SJCRH30 (cell line): ENCODE data around the gene ECE1. TPM values are rescaled to one million over a fixed set of nuclear protein-coding genes. Genes with fewer than 3 reads are reported as not detected.
"Not testable (repeated sequence)": the region's sequence is repeated elsewhere in the genome, so short reads cannot be mapped to it uniquely, and the experiment has no call there.

Source experiments
- DNase-seq, 2 experiments: peaks; one replicate each; pipeline ENCODE4 v3.0.0-alpha.2; 2015 to 2020
- H3K27ac ChIP-seq: fragments of 250-450 bp; sonication (Bioruptor Pico); 2 replicates; pipeline ENCODE4 v1.5.1; 2020; ENCODE audit warnings: mild to moderate bottlenecking, moderate library complexity
- H3K27me3 ChIP-seq: fragments of 250-450 bp; sonication (Bioruptor Pico); 2 replicates; pipeline ENCODE4 v1.5.1; 2020; ENCODE audit warnings: mild to moderate bottlenecking, moderate library complexity
- H3K36me3 ChIP-seq: fragments of 250-450 bp; sonication (Bioruptor Pico); 2 replicates; pipeline ENCODE4 v1.5.1; 2020; ENCODE audit warnings: mild to moderate bottlenecking, moderate library complexity
- H3K4me1 ChIP-seq: fragments of 250-450 bp; sonication (Bioruptor Pico); 2 replicates; pipeline ENCODE4 v1.5.1; 2020; ENCODE audit warnings: mild to moderate bottlenecking, moderate library complexity
- H3K4me3 ChIP-seq: fragments of 250-450 bp; sonication (Bioruptor Pico); 2 replicates; pipeline ENCODE4 v1.5.1; 2020; ENCODE audit warnings: mild to moderate bottlenecking, moderate library complexity
- H3K9me3 ChIP-seq: fragments of 250-450 bp; sonication (Bioruptor Pico); replicated peaks from 2 replicates; pipeline ENCODE4 v1.5.1; 2020; ENCODE audit warnings: mild to moderate bottlenecking, moderate library complexity
- total RNA-seq: library from RNA; depleted of rRNA; stranded (reverse); fragments of >200 nt; shearing (Covaris generic); gene quantifications from 2 replicates; pipeline ENCODE4 v1.2.3, GENCODE V29; 2014

ECE1 gene
- total RNA-seq, 1 experiment from 2014 or later, result 74.5 TPM

DNA sequence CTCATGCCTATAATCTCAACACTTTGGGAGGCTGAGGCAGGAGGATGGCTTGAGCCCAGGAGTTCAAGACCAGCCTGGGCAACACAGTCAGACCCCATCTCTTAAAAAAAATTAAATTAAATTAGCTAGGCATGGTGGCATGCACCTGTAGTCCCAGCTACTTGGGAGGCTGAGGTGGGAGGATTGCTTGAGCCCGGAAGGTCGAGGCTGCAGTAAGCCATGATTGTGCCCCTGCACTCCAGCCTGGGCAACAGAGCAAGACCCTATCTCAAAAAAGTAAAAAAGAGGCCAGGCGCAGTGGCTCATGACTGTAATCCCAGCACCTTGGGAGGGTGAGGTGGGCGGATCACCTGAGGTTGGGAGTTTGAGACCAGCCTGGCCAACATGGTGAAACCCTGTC is 8.2 kb downstream of the ECE1 start:
- Histone ChIP-seq H3K36me3 (peaks cover 12% of the 10 kb centered on the region), H3K4me1 (peaks cover 35% of the 10 kb centered on the region)
- H3K27me3 ChIP-seq, DNase-seq, H3K27ac ChIP-seq, H3K4me3 ChIP-seq, H3K9me3 ChIP-seq: not testable (repeated sequence)

GRCh38 chr1:21280482-21280881 is 9.8 kb downstream of the ECE1 start:
- DNase-seq, result no peak
- peak overlapping the region; percentile 84 for H3K27ac ChIP-seq
- no peak overlapping the region for H3K4me3 ChIP-seq
- peaks cover 12% of the 10 kb centered on the region for H3K36me3 ChIP-seq
- peaks cover 38% of the 10 kb centered on the region for H3K4me1 ChIP-seq
- H3K9me3 ChIP-seq, result no peaks in the 10 kb centered on the region
- no peaks in the 10 kb centered on the region for H3K27me3 ChIP-seq

DNA sequence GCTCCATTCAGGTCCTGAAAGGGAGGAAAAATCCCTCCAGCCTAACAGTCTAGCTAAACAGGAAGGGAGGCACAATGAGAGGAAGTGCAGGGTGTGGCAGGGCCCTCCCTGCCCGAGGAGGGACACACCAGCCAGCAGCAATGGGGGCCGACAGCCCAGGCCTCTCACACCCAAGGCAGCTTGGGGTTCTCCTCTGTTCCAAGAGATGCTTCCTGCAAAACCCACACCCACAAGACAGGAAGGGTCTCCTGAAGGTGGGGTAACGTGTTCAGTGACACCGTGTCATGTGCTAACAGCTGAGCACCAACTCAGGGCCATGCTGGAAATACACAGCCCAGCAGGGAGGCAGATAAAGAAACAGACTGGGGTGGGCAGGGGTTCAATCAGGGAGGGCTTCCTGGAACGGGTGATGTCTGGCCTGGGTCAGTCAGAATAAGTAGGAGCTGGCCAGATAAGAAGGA is 10.2 kb downstream of the ECE1 start:
- peak; percentile 51 to 69 for DNase-seq
- H3K36me3 ChIP-seq, result peaks cover 10% of the 10 kb centered on the region
- H3K9me3 ChIP-seq, result no peaks in the 10 kb centered on the region
- H3K4me3 ChIP-seq, result no peak overlapping the region
- no peaks in the 10 kb centered on the region for H3K27me3 ChIP-seq
- H3K27ac ChIP-seq, result peak overlapping the region; percentile 84
- peaks cover 38% of the 10 kb centered on the region for H3K4me1 ChIP-seq

GRCh38 chr1:21278860-21279845 is 11.1 kb downstream of the ECE1 start:
- no peak overlapping the region for H3K4me3 ChIP-seq
- no peaks in the 10 kb centered on the region for H3K9me3 ChIP-seq
- H3K27ac ChIP-seq, result peak overlapping the region; percentile 84
- DNase-seq, result peak; percentile 91 to 93
- H3K4me1 ChIP-seq, result peaks cover 44% of the 10 kb centered on the region
- H3K27me3 ChIP-seq, result no peaks in the 10 kb centered on the region
- H3K36me3 ChIP-seq, result peaks cover 10% of the 10 kb centered on the region

DNA sequence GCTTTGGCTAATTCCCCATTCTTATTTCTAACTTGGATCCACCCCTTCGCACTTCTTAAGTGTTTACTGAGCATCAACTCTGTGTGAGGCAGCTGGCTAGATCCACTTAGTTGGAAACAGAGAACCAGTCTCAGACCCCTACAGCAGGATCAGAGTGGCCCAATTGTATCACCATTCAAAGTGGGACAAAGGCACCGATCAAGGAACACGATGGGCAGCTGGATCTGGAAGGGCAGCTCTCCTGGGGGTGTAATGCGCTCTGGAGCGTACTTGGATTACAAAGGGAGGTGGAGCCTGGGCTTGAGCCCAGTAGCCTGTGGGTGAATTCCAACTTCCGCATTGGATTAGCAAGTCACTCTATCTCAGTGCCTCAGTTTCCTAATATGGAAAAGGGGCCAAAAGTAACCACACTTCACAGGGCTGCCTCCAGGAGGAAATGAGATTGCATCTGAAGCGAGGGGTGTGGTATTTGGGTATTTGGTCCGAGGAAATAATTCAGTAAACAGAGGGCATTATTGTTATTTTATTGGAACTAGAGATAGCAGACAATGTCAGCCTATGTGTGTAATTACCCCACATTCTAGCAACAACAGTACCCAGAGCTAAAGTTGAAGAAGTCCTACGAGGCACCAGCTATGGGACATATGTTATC is 11.9 kb downstream of the ECE1 start:
- H3K27ac ChIP-seq, result peak overlapping the region; percentile 84; the same call in 1 of the 2 replicates
- H3K4me1 ChIP-seq, result peaks cover 51% of the 10 kb centered on the region
- no peak for DNase-seq
- H3K4me3 ChIP-seq, result no peak overlapping the region
- no peaks in the 10 kb centered on the region for H3K27me3 ChIP-seq
- H3K9me3 ChIP-seq, result no peaks in the 10 kb centered on the region
- H3K36me3 ChIP-seq, result peaks cover 10% of the 10 kb centered on the region

GRCh38 chr1:21277180-21277579 is 13.1 kb downstream of the ECE1 start:
- Histone ChIP-seq H3K36me3 (peaks cover 17% of the 10 kb centered on the region), H3K9me3 (no peaks in the 10 kb centered on the region), H3K4me3 (no peak overlapping the region), H3K27ac (no peak overlapping the region), H3K4me1 (peaks cover 55% of the 10 kb centered on the region), H3K27me3 (no peaks in the 10 kb centered on the region)
- DNase-seq, result no peak

- Histone ChIP-seq H3K9me3 (no peaks in the 10 kb centered on the region), H3K4me1 (peaks cover 20% of the 10 kb centered on the region; the same call in 1 of the 2 replicates), H3K27ac (no peak overlapping the region), H3K4me3 (no peak overlapping the region), H3K27me3 (no peaks in the 10 kb centered on the region), H3K36me3 (peaks cover 30% of the 10 kb centered on the region)
- no peak for DNase-seq
Observed at GRCh38 chr1:21272540-21272939, 17.7 kb downstream of the ECE1 start.

DNA sequence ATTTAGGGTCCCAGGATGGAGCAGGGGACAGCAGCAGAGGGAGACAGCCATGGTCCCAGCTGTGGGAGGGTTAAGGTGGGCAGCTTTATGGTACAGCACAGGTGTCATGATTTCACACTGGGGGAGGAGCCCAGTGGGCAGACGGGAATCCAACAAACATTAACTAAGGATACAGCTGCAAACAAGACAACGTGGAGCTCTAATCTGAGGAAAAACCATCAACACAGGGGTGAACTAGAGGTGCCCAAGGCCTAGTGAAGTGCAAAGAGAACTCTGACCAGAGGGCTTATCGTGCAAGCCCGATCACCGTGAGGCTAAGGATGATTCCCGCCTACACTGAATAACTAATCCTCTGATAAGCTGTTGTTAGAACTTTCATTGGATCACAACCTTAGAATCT is 18.7 kb downstream of the ECE1 start:
- peaks cover 33% of the 10 kb centered on the region for H3K36me3 ChIP-seq
- no peaks in the 10 kb centered on the region for H3K27me3 ChIP-seq
- no peak overlapping the region for H3K27ac ChIP-seq
- H3K4me1 ChIP-seq, result peaks cover 20% of the 10 kb centered on the region; the same call in 1 of the 2 replicates
- H3K9me3 ChIP-seq, result no peaks in the 10 kb centered on the region
- no peak overlapping the region for H3K4me3 ChIP-seq
- no peak for DNase-seq

- peak; percentile 76 to 77 for DNase-seq
- no peaks in the 10 kb centered on the region for H3K27me3 ChIP-seq
- H3K9me3 ChIP-seq, result no peaks in the 10 kb centered on the region
- H3K36me3 ChIP-seq, result peaks cover 33% of the 10 kb centered on the region
- H3K4me3 ChIP-seq, result no peak overlapping the region
- H3K4me1 ChIP-seq, result peaks cover 17% of the 10 kb centered on the region; the same call in 1 of the 2 replicates
- H3K27ac ChIP-seq, result no peak overlapping the region
Observed at GRCh38 chr1:21270086-21270689, 20.1 kb downstream of the ECE1 start.

DNA sequence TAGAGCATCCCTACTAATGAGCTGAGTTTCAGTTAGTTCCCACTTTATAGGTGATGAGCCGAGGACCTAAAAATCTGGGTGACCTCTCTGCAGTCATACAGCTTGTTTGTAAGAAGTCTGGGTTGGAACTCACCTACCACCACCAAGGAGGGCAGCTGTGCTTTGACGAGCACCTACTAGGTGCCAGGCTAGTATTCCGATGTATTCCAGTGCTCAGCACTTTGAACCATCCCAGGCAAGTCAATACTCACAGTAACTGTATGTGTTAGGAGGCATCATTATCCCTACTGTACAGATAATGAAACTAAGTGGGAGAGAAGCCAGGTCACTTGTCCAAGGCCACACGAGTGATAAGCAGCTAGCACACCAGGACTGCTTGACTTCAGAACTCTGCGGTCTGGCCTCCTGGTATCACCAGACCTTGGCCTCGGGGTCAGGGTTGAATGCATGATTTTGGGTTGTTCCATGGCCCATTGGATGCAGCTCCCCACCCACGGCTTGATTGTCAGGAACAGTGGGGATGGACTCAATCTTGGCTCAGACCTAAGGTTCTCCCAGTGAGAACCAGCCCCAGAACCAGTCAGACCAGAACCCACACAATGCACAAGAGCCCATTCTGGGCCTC is 20.7 kb downstream of the ECE1 start:
- H3K36me3 ChIP-seq, result peaks cover 33% of the 10 kb centered on the region
- no peak for DNase-seq
- H3K27me3 ChIP-seq, result no peaks in the 10 kb centered on the region
- no peak overlapping the region for H3K27ac ChIP-seq
- H3K4me3 ChIP-seq, result no peak overlapping the region
- H3K9me3 ChIP-seq, result no peaks in the 10 kb centered on the region
- H3K4me1 ChIP-seq, result peaks cover 14% of the 10 kb centered on the region; the same call in 1 of the 2 replicates

DNA sequence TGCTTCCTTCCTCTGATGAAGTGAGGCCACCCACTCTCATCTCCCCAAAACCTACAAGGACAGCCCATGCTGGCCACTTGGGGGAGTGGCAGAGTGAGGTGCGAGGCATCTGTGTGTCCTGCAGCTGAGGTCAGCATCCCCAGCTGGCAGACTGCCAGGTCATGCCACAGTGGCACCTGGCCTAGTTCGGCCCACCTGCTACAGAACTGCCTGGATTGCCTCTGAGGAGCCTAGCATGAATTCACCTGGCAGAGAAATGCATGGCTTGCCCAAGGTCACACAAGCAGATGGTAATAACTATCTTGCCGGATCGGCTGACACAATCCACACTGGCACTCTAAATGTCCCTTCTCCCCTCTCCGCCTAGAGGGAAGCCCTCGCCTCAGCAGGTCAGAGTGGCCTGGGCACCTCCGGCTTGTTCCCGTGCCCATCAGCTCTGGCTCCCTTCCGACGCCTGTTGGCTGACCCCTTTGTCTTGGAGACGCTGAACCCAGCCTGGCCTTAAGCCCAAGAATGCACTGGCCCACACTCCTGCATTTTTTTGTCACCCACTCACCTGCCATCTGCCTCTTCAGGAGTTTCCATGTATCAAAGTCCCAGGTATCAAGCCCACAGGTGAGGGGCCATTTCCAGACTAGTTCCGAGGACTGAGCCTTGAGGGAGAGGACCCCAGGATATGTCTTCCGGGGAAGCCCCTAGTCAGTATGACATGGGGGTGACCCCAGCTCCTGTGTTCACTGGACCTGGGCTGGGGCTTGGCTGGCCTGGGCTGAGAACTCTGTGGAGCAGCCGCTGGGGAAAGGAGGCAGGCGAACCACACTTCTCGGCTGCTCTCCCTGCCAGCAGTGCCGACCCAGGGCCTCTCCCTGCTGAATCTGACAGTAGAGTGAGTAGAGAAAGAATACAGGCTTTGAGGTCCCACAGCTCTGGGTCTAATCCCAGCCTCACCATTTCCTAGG is 21.7 kb downstream of the ECE1 start:
- no peak for DNase-seq
- Histone ChIP-seq H3K4me3 (no peak overlapping the region), H3K27me3 (no peaks in the 10 kb centered on the region), H3K36me3 (peaks cover 33% of the 10 kb centered on the region), H3K27ac (no peak overlapping the region), H3K4me1 (peaks cover 6% of the 10 kb centered on the region; the same call in 1 of the 2 replicates), H3K9me3 (no peaks in the 10 kb centered on the region)

- Histone ChIP-seq H3K9me3 (no peaks in the 10 kb centered on the region), H3K27ac (no peak overlapping the region), H3K27me3 (no peaks in the 10 kb centered on the region), H3K36me3 (peaks cover 28% of the 10 kb centered on the region), H3K4me1 (peaks cover 8% of the 10 kb centered on the region), H3K4me3 (no peak overlapping the region)
- DNase-seq, result no peak
Observed at GRCh38 chr1:21267191-21268077, 22.8 kb downstream of the ECE1 start.
